NB4 (cell line): ENCODE results near the gene NFS1.

ENCODE experiments used
- DNase-seq: peaks from one replicate; pipeline ENCODE4 v3.0.0; 2010; ENCODE audit warnings: low read depth
- H3K4me3 ChIP-seq: one replicate; pipeline ENCODE4 v1.5.1; 2011; ENCODE audit warnings: mild to moderate bottlenecking, low read depth, low read length, moderate library complexity
- CTCF ChIP-seq: IDR thresholded peaks from one replicate; pipeline ENCODE4 v1.5.1; 2012; ENCODE audit warnings: low read depth, low read length
- MAX ChIP-seq: IDR thresholded peaks from 2 replicates; pipeline ENCODE4 v1.6.1; 2011; ENCODE audit warnings: low read depth, low read length
- MYC ChIP-seq: IDR thresholded peaks from 2 replicates; pipeline ENCODE4 v1.6.1; 2011; ENCODE audit warnings: low read depth, low read length
- POLR2A ChIP-seq: IDR thresholded peaks from 2 replicates; pipeline ENCODE4 v1.6.1; 2011; ENCODE audit warnings: mild to moderate bottlenecking; ENCODE audit not compliant: insufficient read length; ENCODE audit errors: extremely low read depth

The NFS1 gene

GRCh38 chr20:35739294-35740163 is 40.4 kb upstream of the NFS1 start:
- DNase-seq, result peak; percentile 64
- peak; percentile 12; the same call in 1 of the 2 replicates for TF ChIP-seq MAX
- no peak for TF ChIP-seq MYC
- H3K4me3 ChIP-seq, result peak overlapping the region; percentile 99

GRCh38 chr20:35738410-35739179 is 39.4 kb upstream of the NFS1 start:
- TF ChIP-seq MYC, result no peak
- no peak for TF ChIP-seq POLR2A
- TF ChIP-seq MAX, result no peak
- TF ChIP-seq CTCF, result no peak
- no peak for DNase-seq
- peak overlapping the region; percentile 99 for H3K4me3 ChIP-seq

GRCh38 chr20:35737865-35738333 is 38.7 kb upstream of the NFS1 start:
- no peak for DNase-seq
- H3K4me3 ChIP-seq, result peak overlapping the region; percentile 99
- TF ChIP-seq POLR2A, result no peak
- no peak for TF ChIP-seq MAX
- no peak for TF ChIP-seq MYC
- no peak for TF ChIP-seq CTCF

GRCh38 chr20:35735826-35736470 is 36.8 kb upstream of the NFS1 start:
- TF ChIP-seq MAX (no peak), MYC (no peak)
- H3K4me3 ChIP-seq, result peak overlapping the region; percentile 43
- no peak for DNase-seq

- H3K4me3 ChIP-seq, result peak overlapping the region; percentile 43
- no peak for DNase-seq
- TF ChIP-seq MAX, result no peak
- no peak for TF ChIP-seq CTCF
- TF ChIP-seq MYC, result no peak
- no peak for TF ChIP-seq POLR2A
These were observed 35.9 kb upstream of the NFS1 start for GRCh38 chr20:35734777-35735649.

- no peak for DNase-seq
- peak overlapping the region; percentile 43 for H3K4me3 ChIP-seq
- TF ChIP-seq MAX, result no peak
- no peak for TF ChIP-seq POLR2A
These were observed 35.2 kb upstream of the NFS1 start for GRCh38 chr20:35734374-35734773.
